ENCODE results near the gene GLIPR2. TPM values are rescaled to one million over a fixed set of nuclear protein-coding genes. Genes with fewer than 3 reads are reported as not detected.

GLIPR2 gene
- total RNA-seq, 2 donors from 2014 or later: 38.6 to 54.2 TPM

- 93 to 96% methylated on average over 17 of the region's 17 CpGs for WGBS, 2 experiments (ENCODE audit: insufficient coverage in 1 of 2, insufficient read length in 1 of 2)
- H3K27ac ChIP-seq (ENCODE audit: low read depth, low read length): no peak overlapping the region
- Mint-ChIP-seq H3K27ac (no peak overlapping the region), H3K9me3 (no peaks in the 10 kb centered on the region), H3K27me3 (ENCODE audit: insufficient read depth) (peaks cover 16% of the 10 kb centered on the region), H3K4me1 (peaks cover 10% of the 10 kb centered on the region), H3K36me3 (ENCODE audit: low read depth) (no peaks in the 10 kb centered on the region), H3K4me3 (no peak overlapping the region)
- H3K4me3 ChIP-seq (ENCODE audit: low read length): no peak overlapping the region
- no peak for TF ChIP-seq CTCF (conservative IDR thresholded peaks at IDR 0.05)
- DNase-seq: no peak
- H3K36me3 ChIP-seq (ENCODE audit: control insufficient read depth, insufficient read depth, low read length): no peaks in the 10 kb centered on the region
- peaks cover 5% of the 10 kb centered on the region for H3K4me1 ChIP-seq (ENCODE audit: control insufficient read depth, insufficient read depth, low read length)
- H3K9me3 ChIP-seq (ENCODE audit: control insufficient read depth, low read length): no peaks in the 10 kb centered on the region
- no peaks in the 10 kb centered on the region for H3K27me3 ChIP-seq (ENCODE audit: control insufficient read depth, insufficient read depth, low read length, poor library complexity, severe bottlenecking)
- H3K9ac ChIP-seq (ENCODE audit: extremely low read depth, low read length, poor library complexity, severe bottlenecking): no peak overlapping the region
Measured at GRCh38 chr9:36169708-36170107, 33.2 kb downstream of the GLIPR2 start.

GRCh38 chr9:36170531-36170930 lies 34.0 kb downstream of the GLIPR2 start:
- no peak overlapping the region for H3K4me3 ChIP-seq (ENCODE audit: low read length)
- H3K4me3 Mint-ChIP-seq: no peak overlapping the region
- H3K4me1 Mint-ChIP-seq: peaks cover 6% of the 10 kb centered on the region
- no peak overlapping the region for H3K27ac Mint-ChIP-seq
- 94 to 99% methylated on average over 10 to 13 of the region's 13 CpGs for WGBS, 2 experiments (ENCODE audit: insufficient coverage in 1 of 2, insufficient read length in 1 of 2)
- H3K9me3 ChIP-seq (ENCODE audit: control insufficient read depth, low read length): no peaks in the 10 kb centered on the region
- no peaks in the 10 kb centered on the region for H3K4me1 ChIP-seq (ENCODE audit: control insufficient read depth, insufficient read depth, low read length)
- TF ChIP-seq CTCF (conservative IDR thresholded peaks at IDR 0.05): no peak
- H3K27ac ChIP-seq (ENCODE audit: low read depth, low read length): no peak overlapping the region
- H3K9ac ChIP-seq (ENCODE audit: extremely low read depth, low read length, poor library complexity, severe bottlenecking): no peak overlapping the region
- H3K27me3 Mint-ChIP-seq (ENCODE audit: insufficient read depth): peaks cover 16% of the 10 kb centered on the region
- no peaks in the 10 kb centered on the region for H3K36me3 Mint-ChIP-seq (ENCODE audit: low read depth)
- H3K27me3 ChIP-seq (ENCODE audit: control insufficient read depth, insufficient read depth, low read length, poor library complexity, severe bottlenecking): no peaks in the 10 kb centered on the region
- DNase-seq: no peak
- no peaks in the 10 kb centered on the region for H3K9me3 Mint-ChIP-seq
- no peaks in the 10 kb centered on the region for H3K36me3 ChIP-seq (ENCODE audit: control insufficient read depth, insufficient read depth, low read length)

- Mint-ChIP-seq H3K27me3 (ENCODE audit: insufficient read depth) (peaks cover 11% of the 10 kb centered on the region), H3K4me3 (no peak overlapping the region), H3K9me3 (peaks cover 14% of the 10 kb centered on the region), H3K27ac (no peak overlapping the region), H3K4me1 (peaks cover 4% of the 10 kb centered on the region), H3K36me3 (ENCODE audit: low read depth) (no peaks in the 10 kb centered on the region)
- H3K27me3 ChIP-seq (ENCODE audit: control insufficient read depth, insufficient read depth, low read length, poor library complexity, severe bottlenecking): no peaks in the 10 kb centered on the region
- DNase-seq: no peak
- no peak overlapping the region for H3K9ac ChIP-seq (ENCODE audit: extremely low read depth, low read length, poor library complexity, severe bottlenecking)
- no peaks in the 10 kb centered on the region for H3K4me1 ChIP-seq (ENCODE audit: control insufficient read depth, insufficient read depth, low read length)
- no peak for TF ChIP-seq CTCF (conservative IDR thresholded peaks at IDR 0.05)
- WGBS, 2 experiments (ENCODE audit: insufficient coverage in 1 of 2, insufficient read length in 1 of 2): 93 to 97% methylated on average over 2 of the region's 2 CpGs
- H3K9me3 ChIP-seq (ENCODE audit: control insufficient read depth, low read length): peaks cover 10% of the 10 kb centered on the region
- no peak overlapping the region for H3K4me3 ChIP-seq (ENCODE audit: low read length)
- H3K27ac ChIP-seq (ENCODE audit: low read depth, low read length): no peak overlapping the region
- no peaks in the 10 kb centered on the region for H3K36me3 ChIP-seq (ENCODE audit: control insufficient read depth, insufficient read depth, low read length)
Measured at GRCh38 chr9:36173861-36174260, 37.3 kb downstream of the GLIPR2 start.
